MCF 10A (cell line): Measurements from ENCODE around the gene CAMTA1. TPM values are rescaled to one million over a fixed set of nuclear protein-coding genes. Genes with fewer than 3 reads are reported as not detected.

Source experiments
- BruUV-seq: library from RNA; stranded (reverse); fragments of 400-500 nt; replicated peaks from 2 replicates; lab custom pipeline; 2021; lab: Mats Ljungman, UMichigan
- CTCF ChIA-PET: fragments of 300-600 bp; sonication (Branson Sonifier 250); formaldehyde crosslinking; extraction: SDS; loops from one replicate; lab custom pipeline; 2021; ENCODE audit warnings: antibody characterized with exemption, inconsistent platforms; lab: Yijun Ruan, JAX
- POLR2A ChIA-PET: fragments of 300-600, 350-650 bp; sonication (Branson Sonifier 250); formaldehyde crosslinking; extraction: SDS; loops from one replicate; lab custom pipeline; 2020; ENCODE audit warnings: antibody characterized with exemption, inconsistent platforms; lab: Yijun Ruan, JAX
- DNase-seq: peaks from one replicate; pipeline ENCODE4 v3.0.0-alpha.2; 2018; ENCODE audit not compliant: unreplicated experiment
- H3K27ac Mint-ChIP-seq: one replicate; pipeline ENCODE4 v1.8.0; 2022; ENCODE audit warnings: mild to moderate bottlenecking, low read depth, mixed read lengths; ENCODE audit not compliant: unreplicated experiment
- H3K27me3 Mint-ChIP-seq: one replicate; pipeline ENCODE4 v1.8.0; 2022; ENCODE audit warnings: mixed read lengths; ENCODE audit not compliant: insufficient read depth, unreplicated experiment
- H3K36me3 Mint-ChIP-seq: one replicate; pipeline ENCODE4 v1.8.0; 2022; ENCODE audit warnings: mild to moderate bottlenecking, moderate library complexity, mixed read lengths; ENCODE audit not compliant: insufficient read depth, unreplicated experiment
- H3K4me1 Mint-ChIP-seq: one replicate; pipeline ENCODE4 v1.8.0; 2022; ENCODE audit warnings: mixed read lengths; ENCODE audit not compliant: insufficient read depth, unreplicated experiment
- H3K4me3 Mint-ChIP-seq: one replicate; pipeline ENCODE4 v1.8.0; 2022; ENCODE audit warnings: mild to moderate bottlenecking, moderate library complexity, mixed read lengths; ENCODE audit not compliant: unreplicated experiment
- H3K9me3 Mint-ChIP-seq: one replicate; pipeline ENCODE4 v1.8.0; 2022; ENCODE audit warnings: mixed read lengths; ENCODE audit not compliant: unreplicated experiment
- intact Hi-C: fragments of 100-400 bp; cut with micrococcal nuclease; formaldehyde crosslinking; loops from 2 replicates; pipeline ENCODE4 v1.14.1; 2022
- total RNA-seq: library from RNA; stranded (reverse); gene quantifications from 2 replicates; pipeline ENCODE4 v1.2.3, GENCODE V29; 2022
- TF ChIP-seq, protein P1 (sequence below): fragments of 200-600 bp; IDR thresholded peaks from one replicate; pipeline ENCODE4 v1.8.0; 2022; ENCODE audit warnings: antibody characterized with exemption, mild to moderate bottlenecking; ENCODE audit not compliant: unreplicated experiment

Gene CAMTA1
- total RNA-seq, 1 experiment from 2014 or later, result 74.1 TPM

- H3K9me3 Mint-ChIP-seq, result no peaks in the 10 kb centered on the region
- H3K27ac Mint-ChIP-seq, result no peak overlapping the region
- intact Hi-C loops, result no loop called here
- no peak for DNase-seq
- TF ChIP-seq, protein P1, sequence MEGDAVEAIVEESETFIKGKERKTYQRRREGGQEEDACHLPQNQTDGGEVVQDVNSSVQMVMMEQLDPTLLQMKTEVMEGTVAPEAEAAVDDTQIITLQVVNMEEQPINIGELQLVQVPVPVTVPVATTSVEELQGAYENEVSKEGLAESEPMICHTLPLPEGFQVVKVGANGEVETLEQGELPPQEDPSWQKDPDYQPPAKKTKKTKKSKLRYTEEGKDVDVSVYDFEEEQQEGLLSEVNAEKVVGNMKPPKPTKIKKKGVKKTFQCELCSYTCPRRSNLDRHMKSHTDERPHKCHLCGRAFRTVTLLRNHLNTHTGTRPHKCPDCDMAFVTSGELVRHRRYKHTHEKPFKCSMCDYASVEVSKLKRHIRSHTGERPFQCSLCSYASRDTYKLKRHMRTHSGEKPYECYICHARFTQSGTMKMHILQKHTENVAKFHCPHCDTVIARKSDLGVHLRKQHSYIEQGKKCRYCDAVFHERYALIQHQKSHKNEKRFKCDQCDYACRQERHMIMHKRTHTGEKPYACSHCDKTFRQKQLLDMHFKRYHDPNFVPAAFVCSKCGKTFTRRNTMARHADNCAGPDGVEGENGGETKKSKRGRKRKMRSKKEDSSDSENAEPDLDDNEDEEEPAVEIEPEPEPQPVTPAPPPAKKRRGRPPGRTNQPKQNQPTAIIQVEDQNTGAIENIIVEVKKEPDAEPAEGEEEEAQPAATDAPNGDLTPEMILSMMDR, result no peak
- no peaks in the 10 kb centered on the region for H3K27me3 Mint-ChIP-seq
- ChIA-PET CTCF (no interaction called here), POLR2A (no interaction called here)
- H3K36me3 Mint-ChIP-seq, result no peaks in the 10 kb centered on the region
- H3K4me1 Mint-ChIP-seq, result no peaks in the 10 kb centered on the region
- no peak overlapping the region for H3K4me3 Mint-ChIP-seq
- BruUV-seq, result no TSS peak
These were observed 573.2 kb downstream of the CAMTA1 start for GRCh38 chr1:7358425-7358824.

DNA sequence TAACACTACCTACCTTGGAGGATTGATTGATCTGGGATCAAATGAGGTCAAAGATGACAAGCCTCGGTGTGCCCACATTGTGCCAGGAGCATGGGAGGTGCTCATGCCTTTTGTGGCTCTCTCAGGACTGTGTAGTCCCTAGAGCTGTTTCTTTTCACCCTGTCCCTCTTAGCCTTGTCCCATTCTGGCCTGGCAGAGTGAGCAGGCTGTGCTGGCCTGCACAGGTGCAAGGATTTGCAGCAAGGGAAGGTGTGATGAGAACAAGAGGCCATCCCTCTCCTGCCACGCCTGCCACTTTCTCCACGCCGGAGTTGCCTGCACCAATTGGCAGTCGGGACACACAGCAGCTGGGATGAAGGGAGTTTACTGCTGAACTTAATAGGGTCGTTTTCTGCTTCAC lies 575.3 kb downstream of the CAMTA1 start:
- ChIA-PET CTCF (no interaction called here), POLR2A (interaction anchor here (0.6 kb wide), 1 partner anchor 29 kb away, joined by 3 read pairs; no protein-coding TSS in a partner anchor)
- H3K36me3 Mint-ChIP-seq, result no peaks in the 10 kb centered on the region
- no peak overlapping the region for H3K4me3 Mint-ChIP-seq
- BruUV-seq, result no TSS peak
- intact Hi-C loops, result no loop called here
- TF ChIP-seq, protein P1, result no peak
- no peak overlapping the region for H3K27ac Mint-ChIP-seq
- DNase-seq, result no peak
- no peaks in the 10 kb centered on the region for H3K9me3 Mint-ChIP-seq
- H3K27me3 Mint-ChIP-seq, result no peaks in the 10 kb centered on the region
- H3K4me1 Mint-ChIP-seq, result no peaks in the 10 kb centered on the region

GRCh38 chr1:7362947-7363346 lies 577.7 kb downstream of the CAMTA1 start:
- H3K4me1 Mint-ChIP-seq, result no peaks in the 10 kb centered on the region
- no peaks in the 10 kb centered on the region for H3K9me3 Mint-ChIP-seq
- no peak overlapping the region for H3K4me3 Mint-ChIP-seq
- CTCF ChIA-PET, result interaction anchor here (0.7 kb wide), 1 partner anchor 266 kb away, joined by 3 read pairs; no protein-coding TSS in a partner anchor
- H3K36me3 Mint-ChIP-seq, result no peaks in the 10 kb centered on the region
- H3K27me3 Mint-ChIP-seq, result no peaks in the 10 kb centered on the region
- POLR2A ChIA-PET, result no interaction called here
- no peak overlapping the region for H3K27ac Mint-ChIP-seq
- intact Hi-C loops, result no loop called here
- no TSS peak for BruUV-seq
- TF ChIP-seq, protein P1, result no peak
- no peak for DNase-seq

DNA sequence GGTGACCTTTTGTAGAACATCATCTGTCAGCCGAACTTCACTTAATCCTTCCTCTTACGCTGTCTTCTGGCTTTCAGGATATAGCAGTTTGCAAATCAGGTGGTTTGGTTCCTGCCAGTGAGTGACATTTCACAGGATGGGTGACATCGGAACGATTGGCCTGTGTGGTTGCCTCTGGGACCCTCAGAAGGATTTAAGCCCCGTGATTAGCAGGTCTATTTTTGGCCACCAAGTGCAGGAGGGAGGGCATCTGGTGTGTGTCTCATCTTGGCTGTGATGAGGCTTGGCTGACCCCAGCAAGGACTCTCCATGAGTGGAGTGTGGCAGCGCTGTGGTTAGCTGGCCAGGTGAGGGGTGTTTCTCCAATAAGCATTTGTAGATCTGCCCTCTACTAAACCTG lies 578.2 kb downstream of the CAMTA1 start:
- no peaks in the 10 kb centered on the region for H3K9me3 Mint-ChIP-seq
- no peaks in the 10 kb centered on the region for H3K27me3 Mint-ChIP-seq
- TF ChIP-seq, protein P1, result no peak
- ChIA-PET POLR2A (no interaction called here), CTCF (interaction anchor here (0.7 kb wide), 1 partner anchor 266 kb away, joined by 3 read pairs; no protein-coding TSS in a partner anchor)
- intact Hi-C loops, result no loop called here
- no peaks in the 10 kb centered on the region for H3K36me3 Mint-ChIP-seq
- H3K4me1 Mint-ChIP-seq, result no peaks in the 10 kb centered on the region
- no TSS peak for BruUV-seq
- H3K4me3 Mint-ChIP-seq, result no peak overlapping the region
- no peak overlapping the region for H3K27ac Mint-ChIP-seq
- DNase-seq, result no peak
